Fibroblast of lung (primary cell): ENCODE measurements around the gene FAM13A. TPM values are rescaled to one million over a fixed set of nuclear protein-coding genes. Genes with fewer than 3 reads are reported as not detected.

ENCODE experiments used
- DNase-seq, 2 donors: peaks; one replicate each; pipeline versions ENCODE4 v3.0.0 to v3.0.0-alpha.2; 2010; ENCODE audit warnings: low read depth in 2 of 2
- H2AFZ ChIP-seq: 2 replicates; pipeline ENCODE4 v1.5.1; 2012; ENCODE audit warnings: low read length, control low read depth, inconsistent platforms
- H3K27ac ChIP-seq: 2 replicates; pipeline ENCODE4 v1.5.1; 2011; ENCODE audit warnings: low read length, control low read depth; ENCODE audit not compliant: insufficient read depth
- H3K27me3 ChIP-seq: 2 replicates; pipeline ENCODE4 v1.5.1; 2011; ENCODE audit warnings: mild to moderate bottlenecking, low read length; ENCODE audit not compliant: control insufficient read depth, insufficient read depth
- H3K36me3 ChIP-seq: 2 replicates; pipeline ENCODE4 v1.5.1; 2011; ENCODE audit warnings: low read length; ENCODE audit not compliant: control insufficient read depth, insufficient read depth
- H3K4me1 ChIP-seq: 2 replicates; pipeline ENCODE4 v1.5.1; 2011; ENCODE audit warnings: low read length; ENCODE audit not compliant: control insufficient read depth, insufficient read depth; ENCODE audit errors: extremely low read depth
- H3K4me2 ChIP-seq: 2 replicates; pipeline ENCODE4 v1.5.1; 2011; ENCODE audit warnings: low read length, control low read depth; ENCODE audit not compliant: insufficient read depth; ENCODE audit errors: extremely low read depth
- H3K4me3 ChIP-seq, 4 experiments: fragments of 200-600 bp in 1 of 4; sonication (generic) in 1 of 4; replicated peaks in 1 of 4; 2 replicates each; pipeline ENCODE4 v1.5.1; 2011 to 2016; ENCODE audit warnings: low read length in 4 of 4, low read depth in 3 of 4, mild to moderate bottlenecking in 3 of 4, control low read depth in 2 of 4, inconsistent platforms in 1 of 4, mixed read lengths in 1 of 4; ENCODE audit not compliant: insufficient read depth in 1 of 4; ENCODE audit errors: control extremely low read depth in 1 of 4
- H3K79me2 ChIP-seq: 2 replicates; pipeline ENCODE4 v1.5.1; 2012; ENCODE audit warnings: mild to moderate bottlenecking, low read length, inconsistent platforms; ENCODE audit not compliant: control insufficient read depth, insufficient read depth
- H3K9ac ChIP-seq: 2 replicates; pipeline ENCODE4 v1.5.1; 2011; ENCODE audit warnings: mild to moderate bottlenecking, low read length, control low read depth; ENCODE audit not compliant: insufficient read depth
- H3K9me3 ChIP-seq: 2 replicates; pipeline ENCODE4 v1.5.1; 2012; ENCODE audit warnings: low read depth, low read length; ENCODE audit not compliant: control insufficient read depth, insufficient read depth
- H4K20me1 ChIP-seq: 2 replicates; pipeline ENCODE4 v1.5.1; 2011; ENCODE audit warnings: low read length; ENCODE audit not compliant: control insufficient read depth, insufficient read depth; ENCODE audit errors: extremely low read depth
- CTCF ChIP-seq, 2 donors: IDR thresholded peaks in 1 of 2; conservative IDR thresholded peaks in 1 of 2; 1 replicate in 1 of 2; 2 replicates in 1 of 2; pipeline ENCODE4 v1.5.1; 2011 to 2012; ENCODE audit warnings: low read length in 2 of 2, control low read depth in 1 of 2, inconsistent platforms in 1 of 2, low read depth in 1 of 2, mild to moderate bottlenecking in 1 of 2
- EZH2 ChIP-seq: IDR thresholded peaks from 2 replicates; pipeline ENCODE4 v1.5.1; 2012; ENCODE audit warnings: low read length, control low read depth, mild to moderate bottlenecking; ENCODE audit errors: missing control alignments
- polyA plus RNA-seq, 2 donors: library from polyadenylated mRNA; depleted of rRNA in 1 of 2; stranded (reverse) in 1 of 2; unstranded in 1 of 2; fragments of >200 nt; gene quantifications; 2 replicates each; pipeline ENCODE4 v1.2.1, GENCODE V29; 2011 to 2012; ENCODE audit warnings: missing spikeins in 1 of 2
- total RNA-seq: library from RNA; depleted of rRNA; stranded (reverse); fragments of >200 nt; gene quantifications from 2 replicates; pipeline ENCODE4 v1.2.1, GENCODE V29; 2014

FAM13A gene
- total and polyA plus RNA-seq, 2 donors (not counting 1 experiment from before 2014, with no cell fraction given), result 14.3 to 23.9 TPM

- Histone ChIP-seq H3K36me3 (peaks cover 3% of the 10 kb centered on the region), H3K9ac (no peak overlapping the region), H3K4me1 (peaks cover 2% of the 10 kb centered on the region), H3K27me3 (no peaks in the 10 kb centered on the region), H3K4me3 (no peak overlapping the region), H4K20me1 (no peaks in the 10 kb centered on the region), H3K27ac (no peak overlapping the region), H3K9me3 (no peaks in the 10 kb centered on the region), H3K79me2 (no peaks in the 10 kb centered on the region), H3K4me2 (no peak overlapping the region), H2AFZ (no peak overlapping the region)
- TF ChIP-seq EZH2 (no peak), CTCF (conservative IDR thresholded peaks at IDR 0.05 in 1 of 2, IDR thresholded peaks at IDR 0.05 in 1 of 2; ENCODE audit: low read depth in 1 of 2, low read length in 2 of 2) (no peak)
- DNase-seq, result no peak
Observed at GRCh38 chr4:88734403-88734949, 322.5 kb downstream of the FAM13A start.

GRCh38 chr4:88732714-88733368 is 324.1 kb downstream of the FAM13A start:
- no peaks in the 10 kb centered on the region for H3K27me3 ChIP-seq
- no peak overlapping the region for H3K9ac ChIP-seq
- DNase-seq, result no peak
- H3K36me3 ChIP-seq, result peaks cover 5% of the 10 kb centered on the region
- no peaks in the 10 kb centered on the region for H3K9me3 ChIP-seq
- H3K79me2 ChIP-seq, result no peaks in the 10 kb centered on the region
- no peak overlapping the region for H2AFZ ChIP-seq
- no peak overlapping the region for H3K4me3 ChIP-seq
- H3K27ac ChIP-seq, result no peak overlapping the region
- TF ChIP-seq CTCF (conservative IDR thresholded peaks at IDR 0.05 in 1 of 2, IDR thresholded peaks at IDR 0.05 in 1 of 2; ENCODE audit: low read depth in 1 of 2, low read length in 2 of 2) (no peak), EZH2 (no peak)
- H3K4me1 ChIP-seq, result peaks cover 2% of the 10 kb centered on the region
- H3K4me2 ChIP-seq, result no peak overlapping the region
- no peaks in the 10 kb centered on the region for H4K20me1 ChIP-seq

- no peaks in the 10 kb centered on the region for H3K27me3 ChIP-seq
- no peaks in the 10 kb centered on the region for H3K9me3 ChIP-seq
- TF ChIP-seq CTCF (conservative IDR thresholded peaks at IDR 0.05 in 1 of 2, IDR thresholded peaks at IDR 0.05 in 1 of 2; ENCODE audit: low read depth in 1 of 2, low read length in 2 of 2), result no peak
- TF ChIP-seq EZH2, result no peak
- no peaks in the 10 kb centered on the region for H4K20me1 ChIP-seq
- DNase-seq, result no peak
- no peak overlapping the region for H2AFZ ChIP-seq
- H3K36me3 ChIP-seq, result peaks cover 8% of the 10 kb centered on the region
- H3K4me1 ChIP-seq, result peaks cover 2% of the 10 kb centered on the region
- no peak overlapping the region for H3K4me3 ChIP-seq
- H3K27ac ChIP-seq, result no peak overlapping the region
- H3K79me2 ChIP-seq, result no peaks in the 10 kb centered on the region
- H3K4me2 ChIP-seq, result no peak overlapping the region
- no peak overlapping the region for H3K9ac ChIP-seq
Observed at GRCh38 chr4:88731381-88731780, 325.6 kb downstream of the FAM13A start.
